HG03175 (cell line): Measurements from ENCODE around the gene LCE2A.

Experiments used
- ATAC-seq: cut with Tn5 transposase; IDR thresholded peaks from one replicate; pipeline ENCODE4 v1.9.1; 2021; ENCODE audit warnings: mild to moderate bottlenecking, moderate library complexity; ENCODE audit not compliant: unreplicated experiment

Gene LCE2A

DNA sequence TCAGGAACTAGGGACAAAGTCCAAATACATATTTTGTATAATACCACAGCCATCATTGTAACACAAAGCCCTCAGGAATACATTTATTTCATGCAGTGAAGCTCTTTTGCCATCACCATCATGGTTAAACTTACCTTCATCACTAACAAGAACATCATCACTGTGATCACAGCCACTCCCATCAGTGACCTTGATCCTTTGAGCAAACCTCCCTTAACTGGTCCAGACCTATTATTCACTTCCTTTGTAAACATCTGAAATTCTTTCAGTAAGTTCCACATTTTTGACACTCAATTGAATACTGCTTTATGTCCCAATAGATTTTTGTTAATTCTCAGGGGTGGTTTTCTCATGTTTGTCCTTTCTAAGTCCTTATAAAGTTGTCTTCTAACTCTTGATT lies 43.5 kb downstream of the LCE2A start:
- no peak for ATAC-seq

GRCh38 chr1:152743371-152744145 lies 45.4 kb downstream of the LCE2A start:
- no peak for ATAC-seq

- no peak for ATAC-seq
Observed at GRCh38 chr1:152745289-152745704, 47.2 kb downstream of the LCE2A start.

- no peak for ATAC-seq
Observed at GRCh38 chr1:152745765-152746444, 47.8 kb downstream of the LCE2A start.

GRCh38 chr1:152747831-152748230 lies 49.7 kb downstream of the LCE2A start:
- no peak for ATAC-seq
